Measurements from ENCODE around the gene LDLRAD4.

Gene LDLRAD4

GRCh38 chr18:13625355-13625754 lies 406.8 kb downstream of the LDLRAD4 start:
- no peak for DNase-seq (ENCODE audit: low read depth, low spot score)

GRCh38 chr18:13625843-13626543 lies 407.4 kb downstream of the LDLRAD4 start:
- no peak for DNase-seq (ENCODE audit: low read depth, low spot score)

GRCh38 chr18:13626544-13626908 lies 408.0 kb downstream of the LDLRAD4 start:
- DNase-seq (ENCODE audit: low read depth, low spot score), result no peak

GRCh38 chr18:13627639-13628038 lies 409.1 kb downstream of the LDLRAD4 start:
- DNase-seq (ENCODE audit: low read depth, low spot score), result no peak

- no peak for DNase-seq (ENCODE audit: low read depth, low spot score)
Observed at GRCh38 chr18:13628211-13628610, 409.7 kb downstream of the LDLRAD4 start.

- DNase-seq (ENCODE audit: low read depth, low spot score), result no peak
Observed at GRCh38 chr18:13629841-13630715, 411.5 kb downstream of the LDLRAD4 start.

GRCh38 chr18:13630716-13631268 lies 412.2 kb downstream of the LDLRAD4 start:
- DNase-seq (ENCODE audit: low read depth, low spot score), result no peak

GRCh38 chr18:13633700-13634099 lies 415.1 kb downstream of the LDLRAD4 start:
- DNase-seq (ENCODE audit: low read depth, low spot score), result no peak

GRCh38 chr18:13635046-13635445 lies 416.5 kb downstream of the LDLRAD4 start:
- DNase-seq (ENCODE audit: low read depth, low spot score), result no peak

- no peak for DNase-seq (ENCODE audit: low read depth, low spot score)
Observed at GRCh38 chr18:13638719-13639595, 420.4 kb downstream of the LDLRAD4 start.

- no peak for DNase-seq (ENCODE audit: low read depth, low spot score)
Observed at GRCh38 chr18:13640266-13640860, 421.8 kb downstream of the LDLRAD4 start.

GRCh38 chr18:13641551-13642439 lies 423.2 kb downstream of the LDLRAD4 start:
- DNase-seq (ENCODE audit: low read depth, low spot score), result no peak

GRCh38 chr18:13642440-13642827 lies 423.9 kb downstream of the LDLRAD4 start:
- DNase-seq (ENCODE audit: low read depth, low spot score), result no peak

GRCh38 chr18:13643261-13643751 lies 424.7 kb downstream of the LDLRAD4 start:
- no peak for DNase-seq (ENCODE audit: low read depth, low spot score)

GRCh38 chr18:13645093-13645492 lies 426.5 kb downstream of the LDLRAD4 start:
- DNase-seq (ENCODE audit: low read depth, low spot score), result no peak

GRCh38 chr18:13646633-13647032 lies 428.1 kb downstream of the LDLRAD4 start:
- DNase-seq (ENCODE audit: low read depth, low spot score), result no peak

GRCh38 chr18:13647761-13648160 lies 429.2 kb downstream of the LDLRAD4 start:
- DNase-seq (ENCODE audit: low read depth, low spot score), result no peak

GRCh38 chr18:13649397-13650390 lies 431.1 kb downstream of the LDLRAD4 start:
- DNase-seq (ENCODE audit: low read depth, low spot score), result no peak

Measured in smooth muscle cell of the brain vasculature (primary cell).